Myocyte (in vitro differentiated cells): ENCODE results near the gene TMTC1. TPM values are rescaled to one million over a fixed set of nuclear protein-coding genes. Genes with fewer than 3 reads are reported as not detected.

Experiments
- DNase-seq: peaks from one replicate; pipeline ENCODE4 v3.0.0-alpha.2; 2012; ENCODE audit warnings: low read depth
- total RNA-seq: library from RNA; depleted of rRNA; stranded (reverse); fragments of >200 nt; gene quantifications from 2 replicates; pipeline ENCODE4 v1.2.3, GENCODE V29; 2014

Gene TMTC1
- total RNA-seq, 1 donor from 2014 or later, result 159 TPM

DNA sequence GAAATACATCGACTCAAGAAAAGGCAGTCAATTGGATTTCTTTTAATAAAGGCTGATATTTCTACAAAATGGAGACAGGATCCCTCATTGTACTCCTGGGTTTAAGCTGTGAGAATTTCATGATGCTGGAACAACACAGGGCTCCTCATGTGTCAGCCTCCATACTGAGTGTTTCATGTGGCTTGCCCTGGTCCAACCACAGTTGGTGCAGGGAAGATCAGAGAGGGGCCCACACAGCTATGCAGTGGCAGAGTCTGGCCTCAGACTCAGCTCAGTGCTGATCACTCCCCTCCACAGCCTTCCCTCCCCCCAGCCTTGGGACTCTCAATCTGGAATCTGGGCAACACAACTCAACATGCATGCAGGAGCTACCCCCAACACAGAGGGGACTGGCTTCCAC lies 163.7 kb downstream of the TMTC1 start:
- DNase-seq, result no peak

DNA sequence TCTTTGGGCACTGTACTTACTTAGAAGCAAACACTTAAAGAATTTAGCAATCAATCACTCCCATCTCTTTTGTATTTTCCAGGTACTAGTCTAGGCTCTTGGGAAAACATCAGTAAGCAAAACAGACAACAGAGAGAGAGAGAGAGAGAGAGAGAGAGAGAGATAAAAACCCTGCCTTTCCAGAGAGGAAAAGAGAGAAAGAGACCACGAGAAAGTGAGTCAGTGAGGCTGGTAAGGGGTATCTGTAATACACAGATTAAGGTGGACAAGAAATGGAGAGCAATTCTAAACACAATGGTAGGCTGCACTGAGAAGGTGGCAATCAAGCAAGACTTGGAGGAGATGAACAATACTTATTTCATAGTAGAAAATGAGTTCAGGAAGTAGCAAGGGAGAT lies 166.3 kb downstream of the TMTC1 start:
- no peak for DNase-seq

- peak; percentile 70 for DNase-seq
These were observed 166.9 kb downstream of the TMTC1 start for GRCh38 chr12:29616664-29617406.

DNA sequence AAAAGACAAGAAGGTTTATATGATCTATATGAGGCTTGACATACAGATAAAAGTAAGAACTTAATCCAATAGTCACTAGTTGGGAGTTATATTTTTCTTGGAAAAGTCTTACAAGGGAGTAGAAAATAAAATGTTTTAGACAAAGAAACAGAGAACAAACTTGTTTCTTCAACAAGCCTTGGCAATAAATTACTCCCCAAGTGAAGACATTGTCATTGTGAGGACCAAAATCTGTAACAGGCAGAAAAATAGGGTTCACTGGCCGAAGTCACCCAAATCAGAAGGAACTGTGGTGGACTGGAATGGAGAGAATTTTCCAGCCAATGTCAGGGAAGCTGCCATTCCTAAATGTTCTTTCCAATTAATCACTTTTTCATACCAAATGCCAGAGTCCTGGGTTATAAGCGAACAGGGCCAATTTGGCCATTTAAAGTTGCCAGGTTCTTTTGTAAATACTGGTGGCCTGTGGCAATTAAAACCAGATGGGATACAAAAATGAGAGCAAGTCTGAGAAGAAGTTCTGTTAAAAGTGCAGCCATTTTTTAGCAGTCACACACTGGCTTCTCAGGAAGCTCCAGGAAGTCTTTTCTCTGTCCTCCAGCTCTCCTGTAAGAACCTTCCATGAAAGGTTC lies 168.9 kb downstream of the TMTC1 start:
- DNase-seq, result no peak

DNA sequence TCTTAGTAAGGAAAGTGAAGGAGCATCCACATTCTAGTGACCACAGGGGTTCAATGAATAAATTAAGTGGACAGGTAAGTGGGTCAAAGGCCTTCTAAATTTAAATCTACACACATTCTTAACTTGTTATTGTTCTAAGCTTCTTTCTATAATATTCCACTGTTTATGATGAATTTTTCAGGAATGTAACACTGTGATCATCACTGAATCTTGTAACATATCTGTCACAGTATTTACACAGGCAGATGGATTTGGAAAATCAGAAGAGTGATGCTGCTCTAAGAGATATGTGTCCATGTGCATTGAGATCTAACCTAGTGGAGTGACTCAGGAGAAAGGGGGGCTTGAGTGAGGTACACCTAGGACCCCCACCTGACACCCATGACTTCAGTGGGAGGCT lies 170.8 kb downstream of the TMTC1 start:
- no peak for DNase-seq

- DNase-seq, result peak; percentile 89
These were observed 171.8 kb downstream of the TMTC1 start for GRCh38 chr12:29611906-29612305.

DNA sequence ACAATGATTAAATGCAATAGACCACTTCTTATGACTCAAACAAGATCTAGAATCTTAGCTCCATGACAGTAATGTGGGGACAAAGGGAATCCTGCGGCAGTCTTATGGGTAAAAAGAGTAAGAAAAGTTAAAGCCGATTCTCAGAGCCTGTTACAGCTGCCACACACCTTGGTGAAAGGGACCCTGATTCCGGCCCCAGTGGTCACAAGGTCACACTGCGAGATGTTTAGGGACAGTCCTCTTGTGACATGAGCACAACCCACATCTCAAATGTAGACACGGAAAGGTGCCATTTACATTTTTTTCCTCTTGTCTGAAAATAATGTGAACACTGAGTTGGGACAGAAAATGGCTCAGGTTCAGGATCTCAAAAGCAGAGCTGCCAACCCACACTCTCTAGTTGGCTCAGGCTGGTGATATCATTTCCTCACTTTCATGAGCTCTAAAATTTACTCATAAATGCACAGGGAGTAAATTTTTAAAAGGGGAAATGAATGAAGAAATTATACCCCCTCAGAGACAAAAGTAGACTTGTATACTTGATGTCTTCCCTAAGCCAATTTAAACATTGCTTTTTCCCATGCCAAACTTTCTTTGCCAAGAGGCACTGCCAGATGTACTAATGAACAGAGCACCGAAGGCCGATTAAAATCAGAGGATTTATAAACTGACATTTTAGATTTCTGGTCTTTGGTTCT lies 173.1 kb downstream of the TMTC1 start:
- no peak for DNase-seq

- no peak for DNase-seq
These were observed 174.1 kb downstream of the TMTC1 start for GRCh38 chr12:29609431-29610215.

GRCh38 chr12:29608581-29608980 lies 175.2 kb downstream of the TMTC1 start:
- DNase-seq, result no peak

- peak; percentile 78 for DNase-seq
These were observed 184.4 kb downstream of the TMTC1 start for GRCh38 chr12:29599381-29599780.

DNA sequence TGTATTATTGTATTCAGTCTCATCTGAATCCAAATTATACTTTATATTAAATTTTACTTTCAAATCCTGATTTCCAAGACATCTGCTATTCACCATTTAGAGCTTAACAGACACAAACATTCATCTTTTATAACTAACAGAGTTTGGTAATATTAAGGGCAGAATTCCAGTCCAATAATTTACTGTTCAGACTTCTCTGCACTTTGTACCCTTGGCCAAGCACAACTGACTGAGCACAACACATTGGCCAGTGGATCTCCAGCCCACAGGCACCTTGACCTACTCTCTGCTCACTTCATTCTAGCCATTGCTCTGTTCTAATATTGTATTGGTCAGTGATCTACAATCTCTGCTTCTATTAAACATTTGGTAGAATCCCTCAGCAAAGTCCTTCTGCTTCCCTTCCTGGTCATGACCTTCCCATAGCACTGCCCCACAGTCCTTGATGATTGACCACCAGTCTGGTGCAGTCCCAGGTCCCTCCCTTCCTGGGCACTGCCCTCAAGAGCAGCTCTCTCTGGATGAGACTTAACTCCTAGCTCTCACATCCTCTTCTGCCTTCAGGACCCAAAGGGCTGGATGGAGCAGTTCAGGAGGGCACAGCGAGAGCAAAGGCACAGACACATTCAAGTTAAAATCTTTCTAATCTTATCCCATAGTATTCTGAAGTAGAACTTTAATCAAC lies 188.5 kb downstream of the TMTC1 start:
- DNase-seq, result no peak

- DNase-seq, result no peak
These were observed 190.7 kb downstream of the TMTC1 start for GRCh38 chr12:29593001-29593400.

DNA sequence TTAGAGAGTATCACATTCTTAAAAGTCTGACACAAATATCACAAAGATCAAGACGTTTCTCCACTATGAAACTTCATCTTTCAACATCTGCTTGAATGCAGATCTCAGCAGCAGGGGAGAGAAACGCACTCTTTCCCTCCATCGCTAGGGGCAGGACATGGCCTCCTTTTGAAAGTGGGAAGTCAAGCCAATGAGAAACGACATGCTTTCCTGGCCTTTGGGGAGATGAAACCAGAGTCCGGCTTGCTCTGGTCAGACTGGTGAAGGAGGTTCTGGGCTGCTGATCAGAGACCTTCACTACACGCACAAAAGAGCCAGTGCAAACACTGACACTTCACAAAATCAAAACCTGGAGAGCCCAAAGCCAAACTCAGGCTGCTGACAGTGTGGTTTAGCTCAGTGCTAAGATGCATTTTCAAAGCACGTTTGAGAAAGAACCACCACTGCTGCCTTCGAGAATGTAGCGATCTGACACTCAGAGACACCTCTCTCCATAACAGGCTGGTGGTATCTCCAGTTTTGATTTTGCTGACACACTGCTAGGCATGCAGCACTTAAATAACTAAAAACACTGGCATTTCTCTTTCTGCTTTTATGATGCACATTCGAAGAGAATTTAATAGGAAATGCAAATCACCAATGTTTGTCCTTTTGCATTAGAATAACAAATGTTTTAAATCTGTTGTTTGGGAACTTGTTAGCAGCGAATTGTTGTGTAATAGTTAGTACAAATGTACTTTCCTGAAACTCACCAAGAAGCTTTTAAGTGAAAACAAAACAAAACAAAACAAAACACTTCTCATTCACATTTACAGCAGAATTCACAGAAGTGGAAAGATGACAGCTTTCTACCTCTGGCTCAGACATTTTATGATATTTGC lies 192.4 kb downstream of the TMTC1 start:
- DNase-seq, result no peak

DNA sequence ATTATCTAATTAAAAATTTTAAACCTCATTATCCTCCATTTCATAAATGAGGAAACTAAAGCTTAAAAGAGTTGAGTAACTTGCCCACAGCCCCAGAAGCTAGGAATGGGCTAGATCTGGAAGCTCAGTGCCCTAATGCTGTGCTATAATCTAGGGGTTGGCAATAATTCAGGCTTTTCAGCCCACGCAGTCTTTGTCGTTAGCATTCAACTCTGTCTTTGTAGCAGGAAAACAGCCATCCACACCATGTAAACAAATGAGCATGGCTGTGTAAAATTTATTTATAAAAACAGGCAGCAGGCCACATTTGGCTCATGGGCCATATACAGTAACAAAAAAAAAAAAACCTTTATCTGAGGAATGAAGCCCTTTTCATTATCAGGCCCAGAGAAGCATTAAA lies 193.9 kb downstream of the TMTC1 start:
- DNase-seq, result no peak

DNA sequence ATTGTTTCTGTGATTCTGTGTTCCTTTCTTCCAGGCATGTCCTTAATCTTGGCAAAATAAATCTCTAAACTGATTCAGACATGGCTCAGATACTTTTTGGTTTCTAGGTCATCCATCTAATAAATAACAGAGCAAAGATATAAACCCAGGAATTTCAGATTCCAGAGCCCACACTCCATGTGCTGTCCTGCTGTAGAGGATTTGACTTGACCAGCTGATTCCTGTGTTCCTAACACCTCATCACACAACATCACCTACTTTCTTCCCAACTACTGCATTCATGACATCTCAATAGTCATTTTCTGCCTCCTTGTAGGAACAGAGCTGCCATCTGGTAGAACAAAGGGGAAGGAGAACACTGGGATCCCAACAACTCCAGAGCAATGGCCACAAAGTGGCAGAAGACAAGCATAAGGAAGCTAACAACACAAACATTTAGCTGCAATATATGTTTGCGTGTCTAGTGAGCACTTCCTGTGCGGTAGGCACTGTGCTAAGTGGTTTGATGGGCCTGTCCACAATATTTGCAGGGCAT lies 194.4 kb downstream of the TMTC1 start:
- DNase-seq, result no peak

- DNase-seq, result no peak
These were observed 201.0 kb downstream of the TMTC1 start for GRCh38 chr12:29582677-29583272.

- DNase-seq, result no peak
These were observed 201.6 kb downstream of the TMTC1 start for GRCh38 chr12:29582146-29582545.

- peak; percentile 29 for DNase-seq
These were observed 202.1 kb downstream of the TMTC1 start for GRCh38 chr12:29581631-29582030.

- no peak for DNase-seq
These were observed 202.8 kb downstream of the TMTC1 start for GRCh38 chr12:29580971-29581370.
